Activated T-helper 1 cell treated with anti-CD3 and anti-CD28 coated beads, Interleukin-12 subunit alpha, Interleukin-12 subunit beta, Interleukin-2, Interleukin-4 antibody, amounts not matched to agents 30 ng/mL and 10 ng/mL and 1 ng/mL, durations not matched to agents 14 hours and 24 hours and 36 hours (primary cell): ENCODE data around the gene TP53. TPM values are rescaled to one million over a fixed set of nuclear protein-coding genes. Genes with fewer than 3 reads are reported as not detected.

ENCODE experiments used
- DNase-seq: peaks from one replicate; pipeline ENCODE4 v3.0.0; 2021; ENCODE audit warnings: low spot score
- H3K27ac Mint-ChIP-seq: one replicate; pipeline ENCODE4 v1.8.0; 2021; ENCODE audit warnings: mild to moderate bottlenecking, mixed read lengths
- H3K27me3 Mint-ChIP-seq: one replicate; pipeline ENCODE4 v1.8.0; 2022; ENCODE audit warnings: mild to moderate bottlenecking, moderate library complexity, mixed read lengths; ENCODE audit not compliant: insufficient read depth
- H3K36me3 Mint-ChIP-seq: one replicate; pipeline ENCODE4 v1.8.0; 2021; ENCODE audit warnings: low read depth, mixed read lengths
- H3K4me1 Mint-ChIP-seq: one replicate; pipeline ENCODE4 v1.8.0; 2021; ENCODE audit warnings: low read depth, mixed read lengths
- H3K4me3 Mint-ChIP-seq: one replicate; pipeline ENCODE4 v1.8.0; 2021; ENCODE audit warnings: mild to moderate bottlenecking, moderate library complexity, mixed read lengths
- H3K9me3 Mint-ChIP-seq: one replicate; pipeline ENCODE4 v1.8.0; 2021; ENCODE audit warnings: mixed read lengths
- intact Hi-C: fragments of 100-400 bp; cut with micrococcal nuclease; formaldehyde crosslinking; loops from one replicate; pipeline ENCODE4 v1.15.1; 2024
- total RNA-seq: library from RNA; stranded (reverse); gene quantifications from 2 replicates; pipeline ENCODE4 v1.2.3, GENCODE V29; 2022

TP53 gene
- 172 and 179 TPM in 2 replicates for total RNA-seq

- peak; percentile 88 for DNase-seq
- Mint-ChIP-seq H3K27ac (peak within 1 kb of the TSS; percentile 96), H3K27me3 (no peaks in the 10 kb centered on the region), H3K4me3 (peak within 1 kb of the TSS; percentile 95), H3K9me3 (no peaks in the 10 kb centered on the region), H3K36me3 (peaks cover 19% of the 10 kb centered on the region), H3K4me1 (peaks cover 40% of the 10 kb centered on the region)
- intact Hi-C loops = loop anchor here (1.0 to 10.0 kb wide), 9 partner anchors 148 to 652 kb away; partner anchors contain the start of genes ELP5, KCTD11, KDM6B and PER1
Measured at GRCh38 chr17:7687072-7687907, at the start of gene TP53. TP53 (minus strand) TSS chr17:7687490; CDS start chr17:7676594, 10,896 bp downstream.

GRCh38 chr17:7732981-7733539 lies 45.8 kb upstream of the TP53 start:
- Mint-ChIP-seq H3K27me3 (peaks cover 20% of the 10 kb centered on the region), H3K27ac (no peak overlapping the region), H3K36me3 (no peaks in the 10 kb centered on the region), H3K4me3 (no peak overlapping the region), H3K4me1 (no peaks in the 10 kb centered on the region), H3K9me3 (no peaks in the 10 kb centered on the region)
- no peak for DNase-seq
- intact Hi-C loops = no loop called here

GRCh38 chr17:7729816-7730215 lies 42.5 kb upstream of the TP53 start:
- intact Hi-C loops = no loop called here
- Mint-ChIP-seq H3K9me3 (no peaks in the 10 kb centered on the region), H3K27me3 (peaks cover 11% of the 10 kb centered on the region), H3K4me3 (no peak overlapping the region), H3K36me3 (no peaks in the 10 kb centered on the region), H3K4me1 (no peaks in the 10 kb centered on the region), H3K27ac (no peak overlapping the region)
- no peak for DNase-seq

GRCh38 chr17:7727886-7728285 lies 40.6 kb upstream of the TP53 start:
- intact Hi-C loops = no loop called here
- Mint-ChIP-seq H3K9me3 (no peaks in the 10 kb centered on the region), H3K27ac (no peak overlapping the region), H3K36me3 (no peaks in the 10 kb centered on the region), H3K4me3 (no peak overlapping the region), H3K27me3 (peaks cover 13% of the 10 kb centered on the region), H3K4me1 (no peaks in the 10 kb centered on the region)
- no peak for DNase-seq

- H3K9me3 Mint-ChIP-seq = no peaks in the 10 kb centered on the region
- peaks cover 48% of the 10 kb centered on the region for H3K27me3 Mint-ChIP-seq
- no peak overlapping the region for H3K4me3 Mint-ChIP-seq
- H3K27ac Mint-ChIP-seq = no peak overlapping the region
- intact Hi-C loops = no loop called here
- DNase-seq = no peak
- peaks cover 16% of the 10 kb centered on the region for H3K4me1 Mint-ChIP-seq
- no peaks in the 10 kb centered on the region for H3K36me3 Mint-ChIP-seq
Measured at GRCh38 chr17:7721612-7722011, 34.3 kb upstream of the TP53 start.

GRCh38 chr17:7720125-7720524 lies 32.8 kb upstream of the TP53 start:
- Mint-ChIP-seq H3K27me3 (peaks cover 62% of the 10 kb centered on the region), H3K4me3 (no peak overlapping the region), H3K27ac (no peak overlapping the region), H3K4me1 (peaks cover 19% of the 10 kb centered on the region), H3K9me3 (no peaks in the 10 kb centered on the region), H3K36me3 (no peaks in the 10 kb centered on the region)
- intact Hi-C loops = no loop called here
- DNase-seq = no peak

GRCh38 chr17:7719661-7720060 lies 32.4 kb upstream of the TP53 start:
- Mint-ChIP-seq H3K27me3 (peaks cover 62% of the 10 kb centered on the region), H3K9me3 (no peaks in the 10 kb centered on the region), H3K27ac (no peak overlapping the region), H3K4me1 (peaks cover 19% of the 10 kb centered on the region), H3K36me3 (no peaks in the 10 kb centered on the region), H3K4me3 (no peak overlapping the region)
- intact Hi-C loops = no loop called here
- DNase-seq = no peak

- H3K4me3 Mint-ChIP-seq = peak overlapping the region; percentile 40
- H3K4me1 Mint-ChIP-seq = peaks cover 19% of the 10 kb centered on the region
- no peaks in the 10 kb centered on the region for H3K36me3 Mint-ChIP-seq
- peaks cover 68% of the 10 kb centered on the region for H3K27me3 Mint-ChIP-seq
- peak; percentile 25 for DNase-seq
- intact Hi-C loops = no loop called here
- no peak overlapping the region for H3K27ac Mint-ChIP-seq
- H3K9me3 Mint-ChIP-seq = no peaks in the 10 kb centered on the region
Measured at GRCh38 chr17:7717756-7718350, 30.6 kb upstream of the TP53 start.

- intact Hi-C loops = no loop called here
- DNase-seq = peak; percentile 16
- Mint-ChIP-seq H3K9me3 (no peaks in the 10 kb centered on the region), H3K4me1 (peaks cover 19% of the 10 kb centered on the region), H3K36me3 (no peaks in the 10 kb centered on the region), H3K27me3 (peaks cover 72% of the 10 kb centered on the region), H3K4me3 (peak within 1 kb of the TSS; percentile 77), H3K27ac (no peak within 1 kb of the TSS)
Measured at GRCh38 chr17:7716901-7717755, 29.8 kb upstream of the TP53 start, which contains the start of gene DNAH2. DNAH2 (plus strand) TSS chr17:7717744; CDS start chr17:7719735, 1,991 bp downstream.

- H3K27ac Mint-ChIP-seq = no peak overlapping the region
- intact Hi-C loops = no loop called here
- H3K36me3 Mint-ChIP-seq = no peaks in the 10 kb centered on the region
- H3K4me1 Mint-ChIP-seq = peaks cover 19% of the 10 kb centered on the region
- H3K27me3 Mint-ChIP-seq = peaks cover 71% of the 10 kb centered on the region
- no peak for DNase-seq
- peak overlapping the region; percentile 27 for H3K4me3 Mint-ChIP-seq
- H3K9me3 Mint-ChIP-seq = no peaks in the 10 kb centered on the region
Measured at GRCh38 chr17:7715936-7716886, 28.9 kb upstream of the TP53 start.

- no peaks in the 10 kb centered on the region for H3K9me3 Mint-ChIP-seq
- no peaks in the 10 kb centered on the region for H3K36me3 Mint-ChIP-seq
- no peak for DNase-seq
- H3K27me3 Mint-ChIP-seq = peaks cover 63% of the 10 kb centered on the region
- peaks cover 29% of the 10 kb centered on the region for H3K4me1 Mint-ChIP-seq
- H3K4me3 Mint-ChIP-seq = no peak overlapping the region
- no peak overlapping the region for H3K27ac Mint-ChIP-seq
- intact Hi-C loops = no loop called here
Measured at GRCh38 chr17:7714721-7715594, 27.7 kb upstream of the TP53 start.
